AG04450 (cell line): Measurements from ENCODE around the gene SPNS3. TPM values are rescaled to one million over a fixed set of nuclear protein-coding genes. Genes with fewer than 3 reads are reported as not detected.

Experiments used
- CTCF ChIA-PET: fragments of 300-600, 350-600 bp; formaldehyde crosslinking; extraction: SDS; loops from one replicate; lab custom pipeline; 2022; ENCODE audit warnings: antibody characterized with exemption, inconsistent platforms; lab: Charles Lee
- POLR2A ChIA-PET: fragments of 350-600 bp; formaldehyde crosslinking; extraction: SDS; loops from one replicate; lab custom pipeline; 2021; ENCODE audit warnings: antibody characterized with exemption, inconsistent platforms; lab: Yijun Ruan, JAX
- DNase-seq: peaks from one replicate; pipeline ENCODE4 v3.0.0-alpha.2; 2011; ENCODE audit warnings: low read depth, low spot score
- H3K27ac ChIP-seq: one replicate; pipeline ENCODE4 v1.5.1; 2012; ENCODE audit warnings: low read depth, low read length, control low read depth
- H3K27me3 ChIP-seq: one replicate; pipeline ENCODE4 v1.6.0; 2012; ENCODE audit warnings: low read length; ENCODE audit not compliant: control insufficient read depth, insufficient read depth
- H3K4me3 ChIP-seq: 2 replicates; pipeline ENCODE4 v1.5.1; 2011; ENCODE audit warnings: mild to moderate bottlenecking, low read depth, low read length, control low read depth
- H3K9me3 ChIP-seq: 2 replicates; pipeline ENCODE4 v1.5.1; 2012; ENCODE audit warnings: low read length; ENCODE audit not compliant: control insufficient read depth, insufficient read depth
- CTCF ChIP-seq: IDR thresholded peaks from 2 replicates; pipeline ENCODE4 v1.5.1; 2011; ENCODE audit warnings: low read depth, low read length, control low read depth, inconsistent platforms
- polyA plus RNA-seq: library from polyadenylated mRNA; depleted of rRNA; stranded (reverse); fragments of >200 nt; gene quantifications from 2 replicates; pipeline ENCODE4 v1.2.3, GENCODE V29; 2011

SPNS3 gene
- polyA plus RNA-seq, 1 experiment, result not detected

GRCh38 chr17:4485676-4486646 lies 52.2 kb downstream of the SPNS3 start:
- POLR2A ChIA-PET, result no interaction called here
- no peak overlapping the region for H3K4me3 ChIP-seq
- DNase-seq, result no peak
- H3K27ac ChIP-seq, result no peak overlapping the region
- H3K9me3 ChIP-seq, result no peaks in the 10 kb centered on the region
- CTCF ChIA-PET, result no interaction called here
- peaks cover 15% of the 10 kb centered on the region for H3K27me3 ChIP-seq
- no peak for TF ChIP-seq CTCF

DNA sequence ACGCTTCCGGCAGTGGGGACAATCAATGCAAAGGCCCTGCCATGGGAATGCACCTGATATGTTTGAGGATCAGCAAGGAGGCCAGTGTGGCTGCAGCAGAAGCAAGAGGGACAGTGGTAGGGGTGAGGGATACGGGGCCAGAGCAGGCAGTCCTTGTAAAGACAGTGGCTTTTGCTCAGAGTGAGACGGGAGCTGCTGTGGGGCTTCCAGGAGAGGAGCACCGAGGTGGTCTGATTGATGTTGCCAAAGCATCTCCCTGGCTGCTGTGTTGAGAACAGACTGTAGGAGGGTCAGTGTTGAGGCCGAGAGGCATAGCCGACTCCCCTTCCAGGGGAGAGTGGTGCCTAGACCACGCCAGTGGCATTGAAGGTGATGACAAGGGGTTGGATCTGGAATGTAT lies 53.6 kb downstream of the SPNS3 start:
- ChIA-PET CTCF (no interaction called here), POLR2A (no interaction called here)
- H3K4me3 ChIP-seq, result no peak overlapping the region
- no peak for TF ChIP-seq CTCF
- peaks cover 10% of the 10 kb centered on the region for H3K27me3 ChIP-seq
- no peak overlapping the region for H3K27ac ChIP-seq
- no peaks in the 10 kb centered on the region for H3K9me3 ChIP-seq
- DNase-seq, result no peak

DNA sequence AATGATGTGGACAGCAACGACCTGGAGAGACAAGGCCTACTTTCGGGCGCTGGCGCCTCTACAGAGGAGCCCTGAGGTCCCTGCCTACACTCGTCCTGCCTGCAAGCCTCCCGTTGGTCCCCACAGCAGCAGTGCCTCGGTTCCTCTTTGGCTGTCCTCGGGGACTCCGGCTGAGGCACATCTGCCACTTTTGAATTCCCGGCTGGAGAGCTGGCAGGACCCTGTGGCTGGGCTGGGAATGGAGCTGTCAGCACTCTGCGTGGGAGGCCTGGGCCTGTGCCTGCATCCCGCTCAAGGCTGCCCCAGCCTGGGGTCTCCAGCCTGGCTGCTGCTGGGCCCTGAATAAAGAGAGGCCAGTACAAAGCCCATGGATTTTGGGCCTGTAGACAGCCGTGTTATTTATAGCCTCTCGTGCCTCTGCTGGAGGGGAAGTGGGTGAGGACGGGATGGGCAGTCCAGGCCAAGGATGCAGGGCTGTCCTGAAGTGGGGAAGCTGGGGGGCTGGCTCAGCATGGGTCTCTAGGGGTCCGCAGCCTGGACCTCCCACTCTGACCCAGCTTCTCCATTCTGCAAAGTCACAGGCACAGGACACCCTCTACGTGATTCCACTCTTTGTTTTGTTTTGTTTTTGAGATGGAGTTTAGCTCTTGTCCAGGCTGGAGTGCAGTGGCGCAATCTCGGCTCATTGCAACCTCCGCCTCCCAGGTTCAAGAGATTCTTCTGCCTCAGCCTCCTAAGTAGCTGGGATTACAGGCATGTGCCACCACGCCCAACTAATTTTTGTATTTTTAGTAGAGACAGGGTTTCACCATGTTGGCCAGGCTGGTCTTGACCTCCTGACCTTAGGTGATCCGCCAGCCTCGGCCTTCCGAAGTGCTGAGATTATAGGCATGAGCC lies 54.3 kb downstream of the SPNS3 start:
- ChIA-PET CTCF (no interaction called here), POLR2A (no interaction called here)
- peaks cover 6% of the 10 kb centered on the region for H3K27me3 ChIP-seq
- TF ChIP-seq CTCF, result no peak
- no peak overlapping the region for H3K4me3 ChIP-seq
- DNase-seq, result no peak
- H3K27ac ChIP-seq, result no peak overlapping the region
- H3K9me3 ChIP-seq, result no peaks in the 10 kb centered on the region

DNA sequence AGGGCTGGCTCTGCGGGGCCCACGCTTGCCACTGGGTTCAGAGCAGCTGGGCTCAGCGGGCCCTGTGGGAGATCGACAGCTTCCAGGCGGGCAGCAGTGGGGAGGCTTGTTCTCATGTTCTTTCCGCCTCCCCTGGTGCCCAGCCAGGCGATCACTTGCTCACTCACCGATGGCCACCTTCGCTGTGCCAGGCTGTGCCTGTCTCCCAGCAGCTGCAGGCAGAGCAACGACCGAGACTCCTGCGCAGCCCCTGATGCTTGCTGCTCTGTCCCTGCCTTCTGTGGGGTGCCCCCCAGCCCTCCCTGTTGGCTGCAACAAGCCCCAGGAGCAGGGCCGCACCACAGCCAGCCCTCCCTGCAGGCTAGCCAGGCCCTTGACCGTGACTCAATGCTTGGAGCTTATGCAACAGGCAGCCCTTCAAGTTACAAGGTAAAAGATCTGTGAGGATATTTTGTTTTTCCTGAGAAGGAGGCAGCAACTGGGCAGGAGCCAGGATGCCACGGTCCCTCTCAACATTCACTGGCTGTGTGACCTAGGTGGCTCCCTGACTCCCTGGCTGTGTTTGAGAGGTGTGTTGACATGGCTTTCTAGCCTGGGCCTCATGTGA lies 55.4 kb downstream of the SPNS3 start:
- Histone ChIP-seq H3K27ac (no peak overlapping the region), H3K9me3 (no peaks in the 10 kb centered on the region), H3K27me3 (peaks cover 4% of the 10 kb centered on the region), H3K4me3 (no peak overlapping the region)
- ChIA-PET POLR2A (no interaction called here), CTCF (no interaction called here)
- TF ChIP-seq CTCF, result no peak
- DNase-seq, result no peak
